SK-N-SH treated with all-trans-retinoic acid at 6 μM for 48 hours (cell line): ENCODE results near the gene DDAH1.

Experiments
- ATAC-seq: fragments of 200-7000 bp; cut with Tn5 transposase; 3 replicates; pipeline ENCODE4 v1.9.1; 2020; ENCODE audit warnings: mild to moderate bottlenecking, moderate library complexity
- BACH2 ChIP-seq: fragments of 250-450 bp; sonication (Bioruptor Pico); IDR thresholded peaks from 2 replicates; pipeline ENCODE4 v1.9.0; 2021; ENCODE audit warnings: mild to moderate bottlenecking, borderline replicate concordance
- CSDC2 ChIP-seq: fragments of 250-450 bp; sonication (Bioruptor Pico); IDR thresholded peaks from 2 replicates; pipeline ENCODE4 v1.5.0; 2020; ENCODE audit warnings: mild to moderate bottlenecking, moderate library complexity
- ESRRG ChIP-seq: fragments of 250-450 bp; sonication (Bioruptor Pico); IDR thresholded peaks from 2 replicates; pipeline ENCODE4 v1.6.1; 2021; ENCODE audit warnings: mild to moderate bottlenecking
- GLIS3 ChIP-seq: fragments of 250-450 bp; sonication (Bioruptor Pico); IDR thresholded peaks from 2 replicates; pipeline ENCODE4 v1.5.0; 2020; ENCODE audit warnings: mild to moderate bottlenecking, moderate library complexity
- ISL1 ChIP-seq: fragments of 250-450 bp; sonication (Bioruptor Pico); IDR thresholded peaks from 2 replicates; pipeline ENCODE4 v2.1.2; 2022; ENCODE audit warnings: mild to moderate bottlenecking, moderate library complexity
- OSR1 ChIP-seq: fragments of 250-450 bp; sonication (Bioruptor Pico); IDR thresholded peaks from 2 replicates; pipeline ENCODE4 v1.8.0; 2022; ENCODE audit warnings: moderate library complexity, mild to moderate bottlenecking, inconsistent platforms
- PPARA ChIP-seq: fragments of 250-450 bp; sonication (Bioruptor Pico); IDR thresholded peaks from 2 replicates; pipeline ENCODE4 v1.5.0; 2020; ENCODE audit warnings: mild to moderate bottlenecking, borderline replicate concordance
- RARB ChIP-seq: fragments of 250-450 bp; sonication (Bioruptor Pico); IDR thresholded peaks from 2 replicates; pipeline ENCODE4 v1.8.0; 2021; ENCODE audit warnings: mild to moderate bottlenecking, moderate library complexity
- SNAI2 ChIP-seq: fragments of 250-450 bp; sonication (Bioruptor Pico); IDR thresholded peaks from 2 replicates; pipeline ENCODE4 v1.5.0; 2020; ENCODE audit warnings: mild to moderate bottlenecking, moderate library complexity
- TCF4 ChIP-seq: fragments of 250-450 bp; sonication (Bioruptor Pico); IDR thresholded peaks from 2 replicates; pipeline ENCODE4 v1.8.0; 2021; ENCODE audit warnings: mild to moderate bottlenecking, moderate library complexity, borderline replicate concordance
- TOX ChIP-seq: fragments of 250-450 bp; sonication (Bioruptor Pico); IDR thresholded peaks from 2 replicates; pipeline ENCODE4 v1.8.0; 2021; ENCODE audit warnings: mild to moderate bottlenecking, moderate library complexity, borderline replicate concordance
- ZC3H10 ChIP-seq: fragments of 250-450 bp; sonication (Bioruptor Pico); IDR thresholded peaks from 2 replicates; pipeline ENCODE4 v1.5.1; 2021; ENCODE audit warnings: mild to moderate bottlenecking, moderate library complexity
- ZFP3 ChIP-seq: fragments of 250-450 bp; sonication (Bioruptor Pico); IDR thresholded peaks from 2 replicates; pipeline ENCODE4 v1.5.0; 2020; ENCODE audit warnings: mild to moderate bottlenecking, moderate library complexity
- ZFP30 ChIP-seq: fragments of 450-650 bp; formaldehyde crosslinking; IDR thresholded peaks from 2 replicates; pipeline ENCODE4 v1.5.0; 2022; ENCODE audit warnings: mild to moderate bottlenecking, moderate library complexity
- ZNF565 ChIP-seq: fragments of 450-650 bp; formaldehyde crosslinking; conservative IDR thresholded peaks from 2 replicates; pipeline ENCODE4 v1.5.0; 2020; ENCODE audit warnings: low read depth, mild to moderate bottlenecking, moderate library complexity
- ZNF70 ChIP-seq: fragments of 450-650 bp; formaldehyde crosslinking; IDR thresholded peaks from 2 replicates; pipeline ENCODE4 v1.5.0; 2020; ENCODE audit warnings: mild to moderate bottlenecking, moderate library complexity
- ZNF8 ChIP-seq: fragments of 450-650 bp; formaldehyde crosslinking; IDR thresholded peaks from 2 replicates; pipeline ENCODE4 v1.5.0; 2020; ENCODE audit warnings: mild to moderate bottlenecking, moderate library complexity
- TF ChIP-seq, protein P1 (sequence below): fragments of 250-450 bp; sonication (Bioruptor Pico); IDR thresholded peaks from 2 replicates; pipeline ENCODE4 v1.5.1; 2020; ENCODE audit warnings: low read depth, mild to moderate bottlenecking, moderate library complexity
- TF ChIP-seq, protein P2 (sequence below): fragments of 250-450 bp; sonication (Bioruptor Pico); IDR thresholded peaks from 2 replicates; pipeline ENCODE4 v1.5.1; 2021; ENCODE audit warnings: mild to moderate bottlenecking, moderate library complexity
- TF ChIP-seq, protein P3 (sequence below): fragments of 250-450 bp; sonication (Bioruptor Pico); IDR thresholded peaks from 2 replicates; pipeline ENCODE4 v1.5.0; 2020; ENCODE audit warnings: mild to moderate bottlenecking, moderate library complexity
- TF ChIP-seq, protein P4 (sequence below): fragments of 250-450 bp; sonication (Bioruptor Pico); IDR thresholded peaks from 2 replicates; pipeline ENCODE4 v1.8.0; 2021; ENCODE audit warnings: low read depth, mild to moderate bottlenecking, moderate library complexity, borderline replicate concordance
- TF ChIP-seq, protein P5 (sequence below): fragments of 250-450 bp; sonication (Bioruptor Pico); IDR thresholded peaks from 2 replicates; pipeline ENCODE4 v1.8.0; 2020; ENCODE audit warnings: mild to moderate bottlenecking, moderate library complexity, borderline replicate concordance

The DDAH1 gene

DNA sequence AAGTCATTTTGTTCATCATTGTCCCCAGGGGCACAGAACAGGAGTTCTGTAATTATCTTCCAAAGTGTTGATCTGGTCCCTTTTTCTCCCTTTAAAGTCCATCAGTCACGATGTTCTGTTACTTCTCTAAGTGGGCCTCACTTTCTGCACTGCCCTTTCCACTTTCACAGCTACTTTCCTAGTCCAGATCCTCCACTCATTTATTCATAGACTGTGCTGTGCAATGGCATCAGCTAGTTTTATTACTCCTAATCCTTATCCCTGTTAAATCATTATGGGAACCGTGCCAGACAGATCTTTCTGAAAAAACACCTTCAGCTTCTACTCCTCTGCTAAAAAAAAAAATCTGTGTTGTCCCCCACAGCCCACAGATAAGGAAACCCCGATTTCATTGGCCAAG lies 124.5 kb downstream of the DDAH1 start:
- ATAC-seq, result no peak
- TF ChIP-seq SNAI2 (CRISPR knock-in tag) (no peak), TOX (CRISPR knock-in tag) (no peak), CSDC2 (CRISPR knock-in tag) (no peak), ISL1 (no peak), ZC3H10 (CRISPR knock-in tag) (no peak), ZNF8 (CRISPR knock-in tag) (no peak), TCF4 (CRISPR knock-in tag) (no peak), ZNF70 (CRISPR knock-in tag) (no peak), PPARA (CRISPR knock-in tag) (no peak), ESRRG (CRISPR knock-in tag) (no peak), ZFP30 (CRISPR knock-in tag) (no peak), BACH2 (no peak), OSR1 (no peak), RARB (CRISPR knock-in tag) (no peak)
- TF ChIP-seq, protein P1, sequence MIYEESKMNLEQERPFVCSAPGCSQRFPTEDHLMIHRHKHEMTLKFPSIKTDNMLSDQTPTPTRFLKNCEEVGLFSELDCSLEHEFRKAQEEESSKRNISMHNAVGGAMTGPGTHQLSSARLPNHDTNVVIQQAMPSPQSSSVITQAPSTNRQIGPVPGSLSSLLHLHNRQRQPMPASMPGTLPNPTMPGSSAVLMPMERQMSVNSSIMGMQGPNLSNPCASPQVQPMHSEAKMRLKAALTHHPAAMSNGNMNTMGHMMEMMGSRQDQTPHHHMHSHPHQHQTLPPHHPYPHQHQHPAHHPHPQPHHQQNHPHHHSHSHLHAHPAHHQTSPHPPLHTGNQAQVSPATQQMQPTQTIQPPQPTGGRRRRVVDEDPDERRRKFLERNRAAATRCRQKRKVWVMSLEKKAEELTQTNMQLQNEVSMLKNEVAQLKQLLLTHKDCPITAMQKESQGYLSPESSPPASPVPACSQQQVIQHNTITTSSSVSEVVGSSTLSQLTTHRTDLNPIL (CRISPR knock-in tag), result no peak
- TF ChIP-seq, protein P2, sequence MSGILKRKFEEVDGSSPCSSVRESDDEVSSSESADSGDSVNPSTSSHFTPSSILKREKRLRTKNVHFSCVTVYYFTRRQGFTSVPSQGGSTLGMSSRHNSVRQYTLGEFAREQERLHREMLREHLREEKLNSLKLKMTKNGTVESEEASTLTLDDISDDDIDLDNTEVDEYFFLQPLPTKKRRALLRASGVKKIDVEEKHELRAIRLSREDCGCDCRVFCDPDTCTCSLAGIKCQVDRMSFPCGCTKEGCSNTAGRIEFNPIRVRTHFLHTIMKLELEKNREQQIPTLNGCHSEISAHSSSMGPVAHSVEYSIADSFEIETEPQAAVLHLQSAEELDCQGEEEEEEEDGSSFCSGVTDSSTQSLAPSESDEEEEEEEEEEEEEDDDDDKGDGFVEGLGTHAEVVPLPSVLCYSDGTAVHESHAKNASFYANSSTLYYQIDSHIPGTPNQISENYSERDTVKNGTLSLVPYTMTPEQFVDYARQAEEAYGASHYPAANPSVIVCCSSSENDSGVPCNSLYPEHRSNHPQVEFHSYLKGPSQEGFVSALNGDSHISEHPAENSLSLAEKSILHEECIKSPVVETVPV (CRISPR knock-in tag), result no peak
- TF ChIP-seq, protein P3, sequence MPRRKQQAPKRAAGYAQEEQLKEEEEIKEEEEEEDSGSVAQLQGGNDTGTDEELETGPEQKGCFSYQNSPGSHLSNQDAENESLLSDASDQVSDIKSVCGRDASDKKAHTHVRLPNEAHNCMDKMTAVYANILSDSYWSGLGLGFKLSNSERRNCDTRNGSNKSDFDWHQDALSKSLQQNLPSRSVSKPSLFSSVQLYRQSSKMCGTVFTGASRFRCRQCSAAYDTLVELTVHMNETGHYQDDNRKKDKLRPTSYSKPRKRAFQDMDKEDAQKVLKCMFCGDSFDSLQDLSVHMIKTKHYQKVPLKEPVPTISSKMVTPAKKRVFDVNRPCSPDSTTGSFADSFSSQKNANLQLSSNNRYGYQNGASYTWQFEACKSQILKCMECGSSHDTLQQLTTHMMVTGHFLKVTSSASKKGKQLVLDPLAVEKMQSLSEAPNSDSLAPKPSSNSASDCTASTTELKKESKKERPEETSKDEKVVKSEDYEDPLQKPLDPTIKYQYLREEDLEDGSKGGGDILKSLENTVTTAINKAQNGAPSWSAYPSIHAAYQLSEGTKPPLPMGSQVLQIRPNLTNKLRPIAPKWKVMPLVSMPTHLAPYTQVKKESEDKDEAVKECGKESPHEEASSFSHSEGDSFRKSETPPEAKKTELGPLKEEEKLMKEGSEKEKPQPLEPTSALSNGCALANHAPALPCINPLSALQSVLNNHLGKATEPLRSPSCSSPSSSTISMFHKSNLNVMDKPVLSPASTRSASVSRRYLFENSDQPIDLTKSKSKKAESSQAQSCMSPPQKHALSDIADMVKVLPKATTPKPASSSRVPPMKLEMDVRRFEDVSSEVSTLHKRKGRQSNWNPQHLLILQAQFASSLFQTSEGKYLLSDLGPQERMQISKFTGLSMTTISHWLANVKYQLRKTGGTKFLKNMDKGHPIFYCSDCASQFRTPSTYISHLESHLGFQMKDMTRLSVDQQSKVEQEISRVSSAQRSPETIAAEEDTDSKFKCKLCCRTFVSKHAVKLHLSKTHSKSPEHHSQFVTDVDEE (CRISPR knock-in tag), result no peak
- TF ChIP-seq, protein P4, sequence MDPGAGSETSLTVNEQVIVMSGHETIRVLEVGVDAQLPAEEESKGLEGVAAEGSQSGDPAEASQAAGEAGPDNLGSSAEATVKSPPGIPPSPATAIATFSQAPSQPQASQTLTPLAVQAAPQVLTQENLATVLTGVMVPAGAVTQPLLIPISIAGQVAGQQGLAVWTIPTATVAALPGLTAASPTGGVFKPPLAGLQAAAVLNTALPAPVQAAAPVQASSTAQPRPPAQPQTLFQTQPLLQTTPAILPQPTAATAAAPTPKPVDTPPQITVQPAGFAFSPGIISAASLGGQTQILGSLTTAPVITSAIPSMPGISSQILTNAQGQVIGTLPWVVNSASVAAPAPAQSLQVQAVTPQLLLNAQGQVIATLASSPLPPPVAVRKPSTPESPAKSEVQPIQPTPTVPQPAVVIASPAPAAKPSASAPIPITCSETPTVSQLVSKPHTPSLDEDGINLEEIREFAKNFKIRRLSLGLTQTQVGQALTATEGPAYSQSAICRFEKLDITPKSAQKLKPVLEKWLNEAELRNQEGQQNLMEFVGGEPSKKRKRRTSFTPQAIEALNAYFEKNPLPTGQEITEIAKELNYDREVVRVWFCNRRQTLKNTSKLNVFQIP (CRISPR knock-in tag), result no peak

DNA sequence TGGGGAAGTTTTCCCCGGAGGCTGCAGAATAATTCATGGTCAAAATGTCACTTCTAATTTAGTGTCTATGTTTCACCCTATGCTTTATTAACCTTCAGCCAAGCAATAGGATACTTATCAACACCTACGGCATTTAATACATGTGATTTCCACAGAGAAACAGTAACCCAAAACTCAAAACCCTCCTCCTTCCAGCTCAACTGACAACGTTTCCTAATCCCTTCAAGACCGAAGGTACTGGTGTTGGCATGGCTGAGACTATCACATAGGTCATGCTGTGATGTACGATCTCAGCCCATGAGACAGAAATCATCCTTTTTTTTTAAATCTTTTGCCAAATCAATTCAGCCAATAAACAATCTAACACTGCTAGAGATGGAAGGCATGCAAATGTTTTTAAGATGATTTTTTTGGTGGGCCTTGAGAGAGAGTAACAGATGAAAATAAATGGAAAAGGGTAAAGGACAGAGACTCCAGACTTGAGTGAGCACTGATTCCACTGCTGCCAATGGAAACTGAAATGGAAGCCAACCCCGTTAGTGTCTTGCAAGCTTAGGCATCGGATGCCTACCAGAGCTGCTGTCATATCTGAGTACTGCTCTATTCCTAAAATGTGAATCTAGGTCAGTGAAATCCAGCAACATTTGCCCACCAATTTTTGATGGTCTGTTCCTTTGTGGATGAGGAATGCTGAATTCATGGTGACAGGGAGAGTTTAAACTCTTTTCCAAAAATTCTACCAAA lies 125.1 kb downstream of the DDAH1 start:
- no peak for ATAC-seq

More for the DNA sequence above, 125.1 kb downstream of the DDAH1 start:
- TF ChIP-seq TOX (CRISPR knock-in tag) (no peak), ZNF8 (CRISPR knock-in tag) (no peak), ESRRG (CRISPR knock-in tag) (no peak), CSDC2 (CRISPR knock-in tag) (no peak), SNAI2 (CRISPR knock-in tag) (no peak), ZNF70 (CRISPR knock-in tag) (no peak), GLIS3 (CRISPR knock-in tag) (no peak), ZNF565 (CRISPR knock-in tag) (no peak), ZFP30 (CRISPR knock-in tag) (no peak), BACH2 (no peak), PPARA (CRISPR knock-in tag) (no peak), RARB (CRISPR knock-in tag) (no peak), ZC3H10 (CRISPR knock-in tag) (no peak), ZFP3 (no peak), ISL1 (no peak), OSR1 (no peak)
- TF ChIP-seq, protein P5, sequence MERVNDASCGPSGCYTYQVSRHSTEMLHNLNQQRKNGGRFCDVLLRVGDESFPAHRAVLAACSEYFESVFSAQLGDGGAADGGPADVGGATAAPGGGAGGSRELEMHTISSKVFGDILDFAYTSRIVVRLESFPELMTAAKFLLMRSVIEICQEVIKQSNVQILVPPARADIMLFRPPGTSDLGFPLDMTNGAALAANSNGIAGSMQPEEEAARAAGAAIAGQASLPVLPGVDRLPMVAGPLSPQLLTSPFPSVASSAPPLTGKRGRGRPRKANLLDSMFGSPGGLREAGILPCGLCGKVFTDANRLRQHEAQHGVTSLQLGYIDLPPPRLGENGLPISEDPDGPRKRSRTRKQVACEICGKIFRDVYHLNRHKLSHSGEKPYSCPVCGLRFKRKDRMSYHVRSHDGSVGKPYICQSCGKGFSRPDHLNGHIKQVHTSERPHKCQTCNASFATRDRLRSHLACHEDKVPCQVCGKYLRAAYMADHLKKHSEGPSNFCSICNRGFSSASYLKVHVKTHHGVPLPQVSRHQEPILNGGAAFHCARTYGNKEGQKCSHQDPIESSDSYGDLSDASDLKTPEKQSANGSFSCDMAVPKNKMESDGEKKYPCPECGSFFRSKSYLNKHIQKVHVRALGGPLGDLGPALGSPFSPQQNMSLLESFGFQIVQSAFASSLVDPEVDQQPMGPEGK, result no peak
- TF ChIP-seq, protein P4 (CRISPR knock-in tag), result no peak
- TF ChIP-seq, protein P1 (CRISPR knock-in tag), result no peak
